Measurements from ENCODE around the gene C1orf116. TPM values are rescaled to one million over a fixed set of nuclear protein-coding genes. Genes with fewer than 3 reads are reported as not detected.

Gene C1orf116
- total and polyA plus RNA-seq, 8 donors, result 17.1 to 91.7 (median 41.3) TPM

DNA sequence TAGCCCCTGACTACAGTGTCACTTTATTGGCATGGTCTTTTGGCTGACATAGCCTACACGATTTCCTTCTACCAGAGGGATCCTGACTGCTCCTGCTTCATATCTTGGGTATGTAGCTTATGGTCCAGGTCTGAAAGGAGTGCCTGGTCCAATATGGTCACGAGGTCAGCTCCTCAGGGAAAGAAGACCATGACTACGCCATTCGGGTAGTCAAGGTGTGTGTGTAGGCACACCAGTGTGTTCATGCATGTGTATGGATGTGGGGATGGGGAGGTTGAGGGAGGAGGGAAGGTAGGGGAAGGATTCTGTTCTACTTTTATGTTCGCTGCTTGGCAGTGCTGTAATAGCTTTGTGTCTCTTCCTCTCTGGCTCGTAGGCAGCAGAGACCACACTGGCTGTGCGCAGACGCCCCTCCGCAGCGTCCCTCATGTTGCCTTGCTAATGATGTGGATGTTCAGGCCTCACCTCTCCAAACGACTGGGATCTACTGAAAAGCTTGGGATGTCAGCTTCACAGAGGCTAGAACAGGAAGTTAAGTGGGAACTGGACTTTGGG lies 46.1 kb upstream of the C1orf116 start:
- no peak overlapping the region for H3K4me3 ChIP-seq
- H3K36me3 ChIP-seq, result peaks cover 0 to 38% (median 30%) of the 10 kb centered on the region in 4 donors
- intact Hi-C loops (cut with DNase I; ENCODE audit: low total_unique reads), result no loop called here
- H3K9me3 ChIP-seq, result no peaks in the 10 kb centered on the region
- no peak overlapping the region for H3K27ac ChIP-seq
- 79 to 90% (median 87%) methylated on average over 11 of the region's 11 CpGs for WGBS, 5 donors
- no peak for DNase-seq
- peaks cover 0 to 24% (median 7%) of the 10 kb centered on the region in 4 donors for H3K4me1 ChIP-seq
- H3K27me3 ChIP-seq, result no peaks in the 10 kb centered on the region
- TF ChIP-seq POLR2A (IDR thresholded peaks at IDR 0.05), result no peak
- TF ChIP-seq, protein P1, sequence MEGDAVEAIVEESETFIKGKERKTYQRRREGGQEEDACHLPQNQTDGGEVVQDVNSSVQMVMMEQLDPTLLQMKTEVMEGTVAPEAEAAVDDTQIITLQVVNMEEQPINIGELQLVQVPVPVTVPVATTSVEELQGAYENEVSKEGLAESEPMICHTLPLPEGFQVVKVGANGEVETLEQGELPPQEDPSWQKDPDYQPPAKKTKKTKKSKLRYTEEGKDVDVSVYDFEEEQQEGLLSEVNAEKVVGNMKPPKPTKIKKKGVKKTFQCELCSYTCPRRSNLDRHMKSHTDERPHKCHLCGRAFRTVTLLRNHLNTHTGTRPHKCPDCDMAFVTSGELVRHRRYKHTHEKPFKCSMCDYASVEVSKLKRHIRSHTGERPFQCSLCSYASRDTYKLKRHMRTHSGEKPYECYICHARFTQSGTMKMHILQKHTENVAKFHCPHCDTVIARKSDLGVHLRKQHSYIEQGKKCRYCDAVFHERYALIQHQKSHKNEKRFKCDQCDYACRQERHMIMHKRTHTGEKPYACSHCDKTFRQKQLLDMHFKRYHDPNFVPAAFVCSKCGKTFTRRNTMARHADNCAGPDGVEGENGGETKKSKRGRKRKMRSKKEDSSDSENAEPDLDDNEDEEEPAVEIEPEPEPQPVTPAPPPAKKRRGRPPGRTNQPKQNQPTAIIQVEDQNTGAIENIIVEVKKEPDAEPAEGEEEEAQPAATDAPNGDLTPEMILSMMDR (IDR thresholded peaks at IDR 0.05), result no peak
- TF ChIP-seq POLR2AphosphoS5 (IDR thresholded peaks at IDR 0.05), result no peak

DNA sequence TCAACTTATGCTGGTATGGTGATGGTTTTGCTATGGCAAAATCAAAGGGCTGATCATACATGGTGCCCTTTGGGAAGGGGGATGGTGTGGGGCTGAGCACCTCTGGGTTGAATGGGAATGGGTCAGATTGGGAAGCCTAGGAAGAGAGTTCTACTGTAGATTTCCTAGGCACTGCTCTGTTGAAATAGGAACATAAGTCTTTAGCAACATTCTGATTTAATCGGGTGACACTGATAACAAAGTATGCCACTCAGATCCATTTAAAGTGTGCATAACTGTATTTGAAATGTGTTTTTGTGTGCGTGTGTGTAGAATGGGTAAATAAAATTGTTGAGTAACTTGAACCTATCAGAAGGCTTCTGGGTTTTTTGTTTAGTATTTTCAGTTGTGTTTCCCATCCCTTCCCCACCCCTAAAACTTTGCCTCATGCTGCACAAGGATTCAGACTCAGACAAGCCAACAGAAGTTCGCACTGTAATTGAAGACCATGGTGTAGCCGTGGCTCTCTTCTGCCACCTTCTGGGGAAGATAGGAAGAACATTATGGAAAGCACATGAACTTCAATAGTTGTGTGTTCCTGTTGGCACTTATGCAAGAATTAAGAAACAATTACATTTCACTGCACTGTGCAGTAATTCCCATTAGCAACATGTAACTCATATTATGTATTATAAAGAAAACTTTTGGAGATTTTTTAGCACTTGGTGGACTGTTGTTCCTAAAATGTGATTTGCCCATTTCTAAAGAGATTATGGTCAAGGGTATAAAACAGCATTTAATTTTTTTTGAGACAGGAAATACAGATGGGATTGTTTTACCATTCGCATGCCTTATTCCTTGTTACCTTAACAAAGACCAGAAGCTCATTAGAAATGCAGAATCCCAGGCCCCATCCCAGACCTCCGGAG lies 45.2 kb upstream of the C1orf116 start:
- peak; percentile 74 to 94 for DNase-seq
- Histone ChIP-seq H3K4me3 (no peak overlapping the region), H3K27me3 (no peaks in the 10 kb centered on the region), H3K9me3 (no peaks in the 10 kb centered on the region), H3K36me3 (peaks cover 5 to 46% (median 39%) of the 10 kb centered on the region in 4 donors), H3K4me1 (peaks cover 0 to 24% (median 7%) of the 10 kb centered on the region in 4 donors), H3K27ac (peak overlapping the region in 4 of 5 donors; percentile 35 to 60 (median 49))
- intact Hi-C loops (cut with DNase I; ENCODE audit: low total_unique reads), result no loop called here
- TF ChIP-seq, protein P1 (IDR thresholded peaks at IDR 0.05), result peak in 5 of 7 experiments; percentile 76 to 90 (median 82)
- TF ChIP-seq POLR2AphosphoS5 (IDR thresholded peaks at IDR 0.05) (peak in 2 of 3 donors; percentile 27 to 84), POLR2A (IDR thresholded peaks at IDR 0.05) (no peak), EP300 (IDR thresholded peaks at IDR 0.05) (no peak)
- 30 to 40% (median 36%) methylated on average over 6 of the region's 6 CpGs for whole genome bisulfite sequencing, 5 donors

DNA sequence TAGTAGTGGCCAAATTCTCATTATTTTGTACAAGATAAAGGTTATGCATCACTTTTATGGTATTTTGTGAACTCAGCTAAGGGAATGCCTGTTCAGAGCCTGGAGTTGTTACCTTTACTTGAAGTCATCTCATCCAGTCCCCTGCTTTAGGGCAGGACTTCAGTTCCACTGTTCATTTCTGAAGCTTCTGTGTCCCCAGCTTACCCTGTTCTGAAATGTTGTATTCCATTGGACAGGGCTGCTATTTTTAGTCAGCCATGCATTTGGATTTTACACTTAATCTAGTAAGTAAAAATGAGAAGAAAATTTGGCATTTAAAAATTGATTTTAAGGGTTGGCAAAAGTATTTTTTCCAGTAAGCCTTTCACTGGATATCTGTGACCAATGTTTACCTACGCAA lies 44.5 kb upstream of the C1orf116 start:
- no peak for DNase-seq
- Histone ChIP-seq H3K36me3 (peaks cover 7 to 53% (median 46%) of the 10 kb centered on the region in 4 donors), H3K4me1 (peaks cover 0 to 24% (median 7%) of the 10 kb centered on the region in 4 donors), H3K4me3 (no peak overlapping the region), H3K27me3 (no peaks in the 10 kb centered on the region), H3K27ac (peak overlapping the region in 4 of 5 donors; percentile 35 to 60 (median 49)), H3K9me3 (no peaks in the 10 kb centered on the region)
- 49 to 78% (median 63%) methylated on average over 1 of the region's 1 CpG for WGBS, 5 donors
- TF ChIP-seq, protein P1 (IDR thresholded peaks at IDR 0.05), result no peak
- intact Hi-C loops (cut with DNase I; ENCODE audit: low total_unique reads), result no loop called here

DNA sequence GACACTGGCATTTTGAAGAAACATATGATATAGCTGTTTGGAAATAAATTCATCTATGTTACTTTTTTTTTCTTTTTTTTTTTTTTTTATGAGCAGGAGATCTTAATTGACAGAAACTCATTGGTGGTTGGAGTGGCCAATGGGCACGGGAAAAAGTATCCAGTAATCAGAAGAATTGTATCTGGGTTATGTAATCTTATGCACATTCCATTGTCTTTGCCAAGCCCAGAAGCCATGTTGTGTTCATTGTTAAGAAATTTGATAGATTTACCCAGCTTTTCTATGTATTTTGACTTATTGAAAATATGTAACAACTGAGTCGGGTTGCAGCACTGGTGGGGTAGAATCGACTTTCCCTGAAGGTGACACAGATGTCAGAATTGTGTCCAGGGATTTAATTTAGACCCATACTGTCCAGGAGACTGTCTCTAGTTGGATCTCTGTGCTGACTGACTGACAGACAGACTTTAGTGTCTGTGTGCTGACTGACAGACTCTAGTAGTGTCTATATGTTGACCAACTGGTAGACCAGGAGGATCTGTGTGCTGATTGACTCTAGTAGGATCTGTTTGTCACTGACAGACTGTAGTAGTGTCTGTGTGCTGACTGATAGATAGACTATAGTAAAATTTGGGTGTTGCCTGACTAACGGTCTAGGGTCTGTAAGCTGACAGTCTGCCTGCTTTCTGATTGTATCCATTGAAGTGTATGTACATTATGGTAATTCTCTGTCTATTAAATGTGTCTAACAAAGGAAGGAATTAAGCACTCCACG lies 43.8 kb upstream of the C1orf116 start:
- intact Hi-C loops (cut with DNase I; ENCODE audit: low total_unique reads), result no loop called here
- Histone ChIP-seq H3K9me3 (no peaks in the 10 kb centered on the region), H3K27ac (peak overlapping the region in 2 of 5 donors; percentile 35 to 56), H3K4me3 (no peak overlapping the region), H3K27me3 (no peaks in the 10 kb centered on the region), H3K4me1 (peaks cover 0 to 24% (median 7%) of the 10 kb centered on the region in 4 donors), H3K36me3 (peaks cover 13 to 59% (median 52%) of the 10 kb centered on the region in 4 donors)
- no peak for DNase-seq
- TF ChIP-seq EP300 (IDR thresholded peaks at IDR 0.05) (no peak), POLR2A (IDR thresholded peaks at IDR 0.05) (no peak), POLR2AphosphoS5 (IDR thresholded peaks at IDR 0.05) (no peak)
- TF ChIP-seq, protein P1 (IDR thresholded peaks at IDR 0.05), result no peak
- 59 to 69% (median 62%) methylated on average over 5 of the region's 5 CpGs for WGBS, 5 donors

All from stomach (tissue), 9 donors.